WTC11 (cell line): ENCODE measurements around the gene TMEM140. TPM values are rescaled to one million over a fixed set of nuclear protein-coding genes. Genes with fewer than 3 reads are reported as not detected.

Experiments
- ATAC-seq: fragments of 200-7000 bp; cut with Tn5 transposase; 2 replicates; pipeline ENCODE4 v1.10.0; 2021; ENCODE audit warnings: mild to moderate bottlenecking, moderate library complexity
- CTCF ChIA-PET: fragments of 300-600 bp; sonication (Branson Sonifier 250); formaldehyde crosslinking; loops from one replicate; lab custom pipeline; 2021; ENCODE audit warnings: antibody characterized with exemption; lab: Charles Lee
- POLR2A ChIA-PET: fragments of 350-600 bp; sonication (Branson Sonifier 250); formaldehyde crosslinking; loops from one replicate; lab custom pipeline; 2021; ENCODE audit warnings: antibody characterized with exemption; lab: Charles Lee
- DNase-seq: peaks from one replicate; pipeline ENCODE4 v3.0.0; 2021; ENCODE audit warnings: low spot score
- H3K27ac Mint-ChIP-seq: 2 replicates; pipeline ENCODE4 v1.8.0; 2021; ENCODE audit warnings: mixed read lengths
- H3K27me3 Mint-ChIP-seq: 2 replicates; pipeline ENCODE4 v1.8.0; 2021; ENCODE audit warnings: low read depth, mild to moderate bottlenecking, moderate library complexity, mixed read lengths
- H3K36me3 Mint-ChIP-seq: 2 replicates; pipeline ENCODE4 v1.8.0; 2021; ENCODE audit warnings: mixed read lengths
- H3K4me1 Mint-ChIP-seq: 2 replicates; pipeline ENCODE4 v1.8.0; 2022; ENCODE audit warnings: mixed read lengths
- H3K4me3 Mint-ChIP-seq: 2 replicates; pipeline ENCODE4 v1.8.0; 2021; ENCODE audit warnings: mild to moderate bottlenecking, moderate library complexity, mixed read lengths
- H3K9me3 Mint-ChIP-seq: 2 replicates; pipeline ENCODE4 v1.8.0; 2021; ENCODE audit warnings: mixed read lengths
- ESRRA ChIP-seq: sonication (generic); formaldehyde crosslinking; IDR thresholded peaks from 2 replicates; pipeline ENCODE4 v1.8.1; 2022; ENCODE audit warnings: mild to moderate bottlenecking, missing genetic modification reagents, borderline replicate concordance
- FOXJ3 ChIP-seq: sonication (generic); formaldehyde crosslinking; IDR thresholded peaks from 2 replicates; pipeline ENCODE4 v1.9.0; 2021; ENCODE audit warnings: missing genetic modification reagents, mild to moderate bottlenecking, borderline replicate concordance
- NFATC4 ChIP-seq: fragments of 250-450 bp; sonication (Bioruptor Pico); IDR thresholded peaks from 2 replicates; pipeline ENCODE4 v1.9.0; 2021; ENCODE audit warnings: mild to moderate bottlenecking
- NFE2L1 ChIP-seq: sonication (generic); formaldehyde crosslinking; IDR thresholded peaks from 2 replicates; pipeline ENCODE4 v1.8.1; 2023; ENCODE audit warnings: missing genetic modification reagents
- NFYB ChIP-seq: sonication (generic); formaldehyde crosslinking; conservative IDR thresholded peaks from 2 replicates; pipeline ENCODE4 v1.8.0; 2022; ENCODE audit warnings: low read depth, missing genetic modification reagents
- RELA ChIP-seq: sonication (generic); formaldehyde crosslinking; IDR thresholded peaks from 2 replicates; pipeline ENCODE4 v1.8.1; 2022; ENCODE audit warnings: missing genetic modification reagents, mild to moderate bottlenecking, borderline replicate concordance
- SOX15 ChIP-seq: fragments of 250-450 bp; sonication (Bioruptor Pico); IDR thresholded peaks from 2 replicates; pipeline ENCODE4 v1.9.0; 2021; ENCODE audit warnings: mild to moderate bottlenecking
- TCF7 ChIP-seq: sonication (generic); formaldehyde crosslinking; IDR thresholded peaks from 2 replicates; pipeline ENCODE4 v1.8.0; 2022; ENCODE audit warnings: mild to moderate bottlenecking, low read depth, missing genetic modification reagents, moderate library complexity
- ZNF317 ChIP-seq: sonication (generic); formaldehyde crosslinking; IDR thresholded peaks from 2 replicates; pipeline ENCODE4 v1.8.1; 2023; ENCODE audit warnings: low read depth, mild to moderate bottlenecking, moderate library complexity, missing genetic modification reagents, borderline replicate concordance
- total RNA-seq: library from RNA; stranded (reverse); gene quantifications from 3 replicates; pipeline ENCODE4 v1.2.3, GENCODE V29; 2021
- TF ChIP-seq, protein P1 (sequence below): sonication (generic); formaldehyde crosslinking; IDR thresholded peaks from 2 replicates; pipeline ENCODE4 v1.8.1; 2023; ENCODE audit warnings: mild to moderate bottlenecking, missing genetic modification reagents
- TF ChIP-seq, protein P2 (sequence below): sonication (generic); formaldehyde crosslinking; IDR thresholded peaks from 2 replicates; pipeline ENCODE4 v1.8.1; 2022; ENCODE audit warnings: mild to moderate bottlenecking, moderate library complexity, missing genetic modification reagents
- TF ChIP-seq, protein P3 (sequence below): sonication (generic); formaldehyde crosslinking; IDR thresholded peaks from 2 replicates; pipeline ENCODE4 v1.8.0; 2022; ENCODE audit warnings: mild to moderate bottlenecking, missing genetic modification reagents
- TF ChIP-seq, protein P4 (sequence below): sonication (generic); formaldehyde crosslinking; IDR thresholded peaks from 2 replicates; pipeline ENCODE4 v1.8.1; 2023; ENCODE audit warnings: mild to moderate bottlenecking, missing genetic modification reagents, borderline replicate concordance
- TF ChIP-seq, protein P5 (sequence below): sonication (generic); formaldehyde crosslinking; conservative IDR thresholded peaks from 2 replicates; pipeline ENCODE4 v1.8.1; 2022; ENCODE audit warnings: mild to moderate bottlenecking, missing genetic modification reagents
- TF ChIP-seq, protein P6 (sequence below): sonication (generic); formaldehyde crosslinking; IDR thresholded peaks from 2 replicates; pipeline ENCODE4 v1.8.1; 2023; ENCODE audit warnings: mild to moderate bottlenecking, missing genetic modification reagents, moderate library complexity
- TF ChIP-seq, protein P7 (sequence below): sonication (generic); formaldehyde crosslinking; conservative IDR thresholded peaks from 2 replicates; pipeline ENCODE4 v1.8.1; 2023; ENCODE audit warnings: mild to moderate bottlenecking, low read depth, missing genetic modification reagents, moderate library complexity

The TMEM140 gene
- total RNA-seq, 1 experiment from 2014 or later, result not detected

DNA sequence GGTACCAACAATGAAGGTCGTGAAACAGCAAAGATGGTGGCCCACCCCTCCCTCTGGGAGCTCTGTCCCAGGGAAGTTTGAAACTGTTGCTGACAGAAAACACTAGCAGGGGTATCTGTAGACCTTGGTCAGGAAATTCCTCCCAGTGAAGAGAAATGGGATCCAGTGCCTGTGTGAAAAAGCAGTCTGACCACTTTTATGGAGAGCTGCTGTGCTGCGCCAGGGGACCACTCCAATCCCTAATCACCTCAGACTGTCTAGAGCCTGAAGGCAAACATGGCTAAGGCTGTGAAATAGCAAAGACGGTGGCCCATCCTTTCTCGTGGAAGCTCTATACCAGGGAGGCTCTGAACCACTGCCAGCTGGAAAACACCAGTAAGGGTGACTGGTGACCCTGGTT lies 38.3 kb upstream of the TMEM140 start (continued):
- TF ChIP-seq FOXJ3 (CRISPR knock-in tag), result no peak
- TF ChIP-seq, protein P1, sequence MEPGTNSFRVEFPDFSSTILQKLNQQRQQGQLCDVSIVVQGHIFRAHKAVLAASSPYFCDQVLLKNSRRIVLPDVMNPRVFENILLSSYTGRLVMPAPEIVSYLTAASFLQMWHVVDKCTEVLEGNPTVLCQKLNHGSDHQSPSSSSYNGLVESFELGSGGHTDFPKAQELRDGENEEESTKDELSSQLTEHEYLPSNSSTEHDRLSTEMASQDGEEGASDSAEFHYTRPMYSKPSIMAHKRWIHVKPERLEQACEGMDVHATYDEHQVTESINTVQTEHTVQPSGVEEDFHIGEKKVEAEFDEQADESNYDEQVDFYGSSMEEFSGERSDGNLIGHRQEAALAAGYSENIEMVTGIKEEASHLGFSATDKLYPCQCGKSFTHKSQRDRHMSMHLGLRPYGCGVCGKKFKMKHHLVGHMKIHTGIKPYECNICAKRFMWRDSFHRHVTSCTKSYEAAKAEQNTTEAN, result no peak
- TF ChIP-seq, protein P2, sequence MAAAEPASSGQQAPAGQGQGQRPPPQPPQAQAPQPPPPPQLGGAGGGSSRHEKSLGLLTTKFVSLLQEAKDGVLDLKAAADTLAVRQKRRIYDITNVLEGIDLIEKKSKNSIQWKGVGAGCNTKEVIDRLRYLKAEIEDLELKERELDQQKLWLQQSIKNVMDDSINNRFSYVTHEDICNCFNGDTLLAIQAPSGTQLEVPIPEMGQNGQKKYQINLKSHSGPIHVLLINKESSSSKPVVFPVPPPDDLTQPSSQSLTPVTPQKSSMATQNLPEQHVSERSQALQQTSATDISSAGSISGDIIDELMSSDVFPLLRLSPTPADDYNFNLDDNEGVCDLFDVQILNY (CRISPR knock-in tag), result no peak

DNA sequence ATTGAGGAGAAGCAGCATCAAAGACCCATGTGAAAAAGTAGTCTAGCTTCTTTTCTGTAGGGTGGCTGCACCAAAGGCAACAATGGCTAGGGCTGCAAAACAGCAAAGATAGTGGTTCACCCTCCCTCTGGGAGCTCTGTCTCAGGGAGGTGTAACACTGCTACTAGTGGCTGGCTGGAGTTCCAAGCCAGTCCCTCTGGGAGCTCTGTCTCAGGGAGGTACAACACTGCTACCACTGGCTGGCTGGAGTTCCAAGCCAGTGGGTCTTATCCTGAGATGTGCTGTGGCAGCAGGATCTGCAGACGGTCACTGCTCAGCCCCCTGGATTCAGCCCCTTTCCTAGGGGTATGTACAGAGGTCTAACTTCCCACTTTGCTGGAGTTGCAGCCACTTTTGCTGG lies 37.9 kb upstream of the TMEM140 start:
- TF ChIP-seq SOX15 (no peak), ESRRA (CRISPR knock-in tag) (no peak), NFYB (CRISPR knock-in tag) (no peak)
- TF ChIP-seq, protein P3, sequence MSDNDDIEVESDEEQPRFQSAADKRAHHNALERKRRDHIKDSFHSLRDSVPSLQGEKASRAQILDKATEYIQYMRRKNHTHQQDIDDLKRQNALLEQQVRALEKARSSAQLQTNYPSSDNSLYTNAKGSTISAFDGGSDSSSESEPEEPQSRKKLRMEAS, result no peak
- TF ChIP-seq, protein P4, sequence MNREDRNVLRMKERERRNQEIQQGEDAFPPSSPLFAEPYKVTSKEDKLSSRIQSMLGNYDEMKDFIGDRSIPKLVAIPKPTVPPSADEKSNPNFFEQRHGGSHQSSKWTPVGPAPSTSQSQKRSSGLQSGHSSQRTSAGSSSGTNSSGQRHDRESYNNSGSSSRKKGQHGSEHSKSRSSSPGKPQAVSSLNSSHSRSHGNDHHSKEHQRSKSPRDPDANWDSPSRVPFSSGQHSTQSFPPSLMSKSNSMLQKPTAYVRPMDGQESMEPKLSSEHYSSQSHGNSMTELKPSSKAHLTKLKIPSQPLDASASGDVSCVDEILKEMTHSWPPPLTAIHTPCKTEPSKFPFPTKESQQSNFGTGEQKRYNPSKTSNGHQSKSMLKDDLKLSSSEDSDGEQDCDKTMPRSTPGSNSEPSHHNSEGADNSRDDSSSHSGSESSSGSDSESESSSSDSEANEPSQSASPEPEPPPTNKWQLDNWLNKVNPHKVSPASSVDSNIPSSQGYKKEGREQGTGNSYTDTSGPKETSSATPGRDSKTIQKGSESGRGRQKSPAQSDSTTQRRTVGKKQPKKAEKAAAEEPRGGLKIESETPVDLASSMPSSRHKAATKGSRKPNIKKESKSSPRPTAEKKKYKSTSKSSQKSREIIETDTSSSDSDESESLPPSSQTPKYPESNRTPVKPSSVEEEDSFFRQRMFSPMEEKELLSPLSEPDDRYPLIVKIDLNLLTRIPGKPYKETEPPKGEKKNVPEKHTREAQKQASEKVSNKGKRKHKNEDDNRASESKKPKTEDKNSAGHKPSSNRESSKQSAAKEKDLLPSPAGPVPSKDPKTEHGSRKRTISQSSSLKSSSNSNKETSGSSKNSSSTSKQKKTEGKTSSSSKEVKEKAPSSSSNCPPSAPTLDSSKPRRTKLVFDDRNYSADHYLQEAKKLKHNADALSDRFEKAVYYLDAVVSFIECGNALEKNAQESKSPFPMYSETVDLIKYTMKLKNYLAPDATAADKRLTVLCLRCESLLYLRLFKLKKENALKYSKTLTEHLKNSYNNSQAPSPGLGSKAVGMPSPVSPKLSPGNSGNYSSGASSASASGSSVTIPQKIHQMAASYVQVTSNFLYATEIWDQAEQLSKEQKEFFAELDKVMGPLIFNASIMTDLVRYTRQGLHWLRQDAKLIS (CRISPR knock-in tag), result no peak
- TF ChIP-seq, protein P5, sequence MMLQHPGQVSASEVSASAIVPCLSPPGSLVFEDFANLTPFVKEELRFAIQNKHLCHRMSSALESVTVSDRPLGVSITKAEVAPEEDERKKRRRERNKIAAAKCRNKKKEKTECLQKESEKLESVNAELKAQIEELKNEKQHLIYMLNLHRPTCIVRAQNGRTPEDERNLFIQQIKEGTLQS, result no peak
- TF ChIP-seq, protein P6, sequence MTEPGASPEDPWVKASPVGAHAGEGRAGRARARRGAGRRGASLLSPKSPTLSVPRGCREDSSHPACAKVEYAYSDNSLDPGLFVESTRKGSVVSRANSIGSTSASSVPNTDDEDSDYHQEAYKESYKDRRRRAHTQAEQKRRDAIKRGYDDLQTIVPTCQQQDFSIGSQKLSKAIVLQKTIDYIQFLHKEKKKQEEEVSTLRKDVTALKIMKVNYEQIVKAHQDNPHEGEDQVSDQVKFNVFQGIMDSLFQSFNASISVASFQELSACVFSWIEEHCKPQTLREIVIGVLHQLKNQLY, result no peak
- ChIA-PET POLR2A (no interaction called here), CTCF (interaction anchor here (0.9 to 1.5 kb wide), 3 partner anchors 54 to 124 kb away, joined by 3 to 5 read pairs (median 3); partner anchors contain the start of gene AGBL3)
- ATAC-seq, result peak; percentile 92
- H3K4me3 Mint-ChIP-seq, result no peak overlapping the region
- H3K27ac Mint-ChIP-seq, result no peak overlapping the region
- no peaks in the 10 kb centered on the region for H3K4me1 Mint-ChIP-seq
- no peaks in the 10 kb centered on the region for H3K36me3 Mint-ChIP-seq
- no peak for DNase-seq
- H3K27me3 Mint-ChIP-seq, result no peaks in the 10 kb centered on the region
- peaks cover 5% of the 10 kb centered on the region for H3K9me3 Mint-ChIP-seq

DNA sequence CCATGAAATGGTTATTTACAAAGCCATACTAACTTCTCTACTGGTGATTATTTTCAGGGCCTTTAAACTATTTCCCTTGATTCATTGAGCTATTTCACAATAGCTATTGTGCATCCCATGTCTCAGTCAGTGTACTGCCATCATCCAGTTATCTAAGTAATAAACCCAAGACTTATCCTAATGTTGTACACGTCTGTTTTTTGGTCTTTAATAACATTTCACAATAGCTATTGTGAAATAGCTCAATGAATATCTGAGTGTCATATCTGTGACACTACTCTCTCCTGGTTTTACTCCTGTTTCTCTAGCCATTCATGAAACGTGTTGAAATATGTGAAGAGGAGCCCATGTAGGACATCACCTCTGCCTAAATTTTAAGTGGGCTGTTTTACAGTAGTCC lies 36.5 kb upstream of the TMEM140 start:
- DNase-seq, result no peak
- no peak overlapping the region for H3K4me3 Mint-ChIP-seq
- H3K4me1 Mint-ChIP-seq, result no peaks in the 10 kb centered on the region
- no peak overlapping the region for H3K27ac Mint-ChIP-seq
- no peak for TF ChIP-seq RELA
- no peak for TF ChIP-seq NFE2L1 (CRISPR knock-in tag)
- no peak for TF ChIP-seq ZNF317 (CRISPR knock-in tag)
- no peak for TF ChIP-seq SOX15
- no peak for TF ChIP-seq NFYB (CRISPR knock-in tag)
- no peak for TF ChIP-seq NFATC4 (CRISPR knock-in tag)
- no peak for TF ChIP-seq TCF7
- TF ChIP-seq, protein P1, result no peak
- TF ChIP-seq, protein P7, sequence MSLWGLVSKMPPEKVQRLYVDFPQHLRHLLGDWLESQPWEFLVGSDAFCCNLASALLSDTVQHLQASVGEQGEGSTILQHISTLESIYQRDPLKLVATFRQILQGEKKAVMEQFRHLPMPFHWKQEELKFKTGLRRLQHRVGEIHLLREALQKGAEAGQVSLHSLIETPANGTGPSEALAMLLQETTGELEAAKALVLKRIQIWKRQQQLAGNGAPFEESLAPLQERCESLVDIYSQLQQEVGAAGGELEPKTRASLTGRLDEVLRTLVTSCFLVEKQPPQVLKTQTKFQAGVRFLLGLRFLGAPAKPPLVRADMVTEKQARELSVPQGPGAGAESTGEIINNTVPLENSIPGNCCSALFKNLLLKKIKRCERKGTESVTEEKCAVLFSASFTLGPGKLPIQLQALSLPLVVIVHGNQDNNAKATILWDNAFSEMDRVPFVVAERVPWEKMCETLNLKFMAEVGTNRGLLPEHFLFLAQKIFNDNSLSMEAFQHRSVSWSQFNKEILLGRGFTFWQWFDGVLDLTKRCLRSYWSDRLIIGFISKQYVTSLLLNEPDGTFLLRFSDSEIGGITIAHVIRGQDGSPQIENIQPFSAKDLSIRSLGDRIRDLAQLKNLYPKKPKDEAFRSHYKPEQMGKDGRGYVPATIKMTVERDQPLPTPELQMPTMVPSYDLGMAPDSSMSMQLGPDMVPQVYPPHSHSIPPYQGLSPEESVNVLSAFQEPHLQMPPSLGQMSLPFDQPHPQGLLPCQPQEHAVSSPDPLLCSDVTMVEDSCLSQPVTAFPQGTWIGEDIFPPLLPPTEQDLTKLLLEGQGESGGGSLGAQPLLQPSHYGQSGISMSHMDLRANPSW (CRISPR knock-in tag), result no peak
- TF ChIP-seq, all 79 proteins: peak for 0
- CTCF ChIA-PET, result no interaction called here
- Mint-ChIP-seq H3K36me3 (no peaks in the 10 kb centered on the region), H3K27me3 (no peaks in the 10 kb centered on the region), H3K9me3 (no peaks in the 10 kb centered on the region)
- no peak for ATAC-seq
- POLR2A ChIA-PET, result no interaction called here
